ENCODE measurements around the gene ATP6AP1. TPM values are rescaled to one million over a fixed set of nuclear protein-coding genes. Genes with fewer than 3 reads are reported as not detected.

ATP6AP1 gene
- total and polyA plus RNA-seq, 9 of the 15 experiments (the other 6 are each of a cell fraction or from before 2014, with no cell fraction given): 8.3 to 90.5 (median 52.9) TPM

DNA sequence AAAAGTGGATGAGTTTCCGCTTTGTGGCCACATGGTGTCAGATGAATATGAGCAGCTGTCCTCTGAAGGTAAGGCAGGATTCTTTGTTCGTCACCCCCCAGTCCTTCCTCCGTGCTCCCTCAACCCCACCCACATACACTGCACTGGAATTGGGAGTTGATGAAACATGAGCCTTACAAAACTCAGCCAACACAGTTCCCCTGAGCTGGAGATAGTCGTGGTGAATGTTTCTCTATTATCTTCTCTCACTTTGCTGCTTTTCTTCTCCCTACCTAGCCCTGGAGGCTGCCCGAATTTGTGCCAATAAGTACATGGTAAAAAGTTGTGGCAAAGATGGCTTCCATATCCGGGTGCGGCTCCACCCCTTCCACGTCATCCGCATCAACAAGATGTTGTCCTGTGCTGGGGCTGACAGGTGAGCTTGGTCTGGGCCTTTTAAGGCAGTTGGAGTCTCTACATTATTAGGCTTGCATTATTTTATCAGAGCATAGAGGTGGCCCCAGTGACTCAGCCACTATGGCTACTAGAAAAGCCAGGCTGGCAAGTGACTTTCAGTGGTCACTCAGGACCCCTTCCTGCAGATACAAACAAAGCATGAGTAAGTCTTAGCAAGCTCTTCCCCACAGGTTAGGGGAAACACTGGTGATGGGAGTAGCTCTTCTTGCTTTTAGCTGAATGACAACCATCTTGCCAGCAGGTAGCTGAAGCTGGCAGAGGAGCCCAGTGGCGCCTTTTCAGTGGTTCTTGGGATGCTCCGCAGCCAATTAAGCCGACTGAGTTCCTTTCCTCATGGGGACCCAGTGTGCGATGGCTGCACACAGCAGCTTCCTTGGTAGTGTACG, 28.7 kb upstream of the ATP6AP1 start (continued):
- TF ChIP-seq ZNF263 (CRISPR knock-in tag; IDR thresholded peaks at IDR 0.05; ENCODE audit: borderline replicate concordance): peak; percentile 68; the same call in 1 of the 2 replicates
- TF ChIP-seq, protein P1, sequence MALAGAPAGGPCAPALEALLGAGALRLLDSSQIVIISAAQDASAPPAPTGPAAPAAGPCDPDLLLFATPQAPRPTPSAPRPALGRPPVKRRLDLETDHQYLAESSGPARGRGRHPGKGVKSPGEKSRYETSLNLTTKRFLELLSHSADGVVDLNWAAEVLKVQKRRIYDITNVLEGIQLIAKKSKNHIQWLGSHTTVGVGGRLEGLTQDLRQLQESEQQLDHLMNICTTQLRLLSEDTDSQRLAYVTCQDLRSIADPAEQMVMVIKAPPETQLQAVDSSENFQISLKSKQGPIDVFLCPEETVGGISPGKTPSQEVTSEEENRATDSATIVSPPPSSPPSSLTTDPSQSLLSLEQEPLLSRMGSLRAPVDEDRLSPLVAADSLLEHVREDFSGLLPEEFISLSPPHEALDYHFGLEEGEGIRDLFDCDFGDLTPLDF (CRISPR knock-in tag; IDR thresholded peaks at IDR 0.05): 0 out of 2 replicates have a peak, but pooled peaks have one; percentile 14
- no peak for TF ChIP-seq ERF (CRISPR knock-in tag; IDR thresholded peaks at IDR 0.05)
- TF ChIP-seq, protein P2, sequence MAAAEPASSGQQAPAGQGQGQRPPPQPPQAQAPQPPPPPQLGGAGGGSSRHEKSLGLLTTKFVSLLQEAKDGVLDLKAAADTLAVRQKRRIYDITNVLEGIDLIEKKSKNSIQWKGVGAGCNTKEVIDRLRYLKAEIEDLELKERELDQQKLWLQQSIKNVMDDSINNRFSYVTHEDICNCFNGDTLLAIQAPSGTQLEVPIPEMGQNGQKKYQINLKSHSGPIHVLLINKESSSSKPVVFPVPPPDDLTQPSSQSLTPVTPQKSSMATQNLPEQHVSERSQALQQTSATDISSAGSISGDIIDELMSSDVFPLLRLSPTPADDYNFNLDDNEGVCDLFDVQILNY (CRISPR knock-in tag; IDR thresholded peaks at IDR 0.05): 0 out of 2 replicates have a peak, but pooled peaks have one; percentile 58
- no peak for TF ChIP-seq FOXM1 (IDR thresholded peaks at IDR 0.05; ENCODE audit: low read depth)
- TF ChIP-seq FOXM1 (CRISPR knock-in tag; IDR thresholded peaks at IDR 0.05; ENCODE audit: low read depth): peak; percentile 24; the same call in 1 of the 2 replicates
- TF ChIP-seq, protein P3, sequence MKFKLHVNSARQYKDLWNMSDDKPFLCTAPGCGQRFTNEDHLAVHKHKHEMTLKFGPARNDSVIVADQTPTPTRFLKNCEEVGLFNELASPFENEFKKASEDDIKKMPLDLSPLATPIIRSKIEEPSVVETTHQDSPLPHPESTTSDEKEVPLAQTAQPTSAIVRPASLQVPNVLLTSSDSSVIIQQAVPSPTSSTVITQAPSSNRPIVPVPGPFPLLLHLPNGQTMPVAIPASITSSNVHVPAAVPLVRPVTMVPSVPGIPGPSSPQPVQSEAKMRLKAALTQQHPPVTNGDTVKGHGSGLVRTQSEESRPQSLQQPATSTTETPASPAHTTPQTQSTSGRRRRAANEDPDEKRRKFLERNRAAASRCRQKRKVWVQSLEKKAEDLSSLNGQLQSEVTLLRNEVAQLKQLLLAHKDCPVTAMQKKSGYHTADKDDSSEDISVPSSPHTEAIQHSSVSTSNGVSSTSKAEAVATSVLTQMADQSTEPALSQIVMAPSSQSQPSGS (CRISPR knock-in tag; IDR thresholded peaks at IDR 0.05): no peak
- peak in 1 of 2 experiments; percentile 6; a peak in 1 of 4 replicates for TF ChIP-seq HDAC1 (IDR thresholded peaks at IDR 0.05)
- TF ChIP-seq JUN (IDR thresholded peaks at IDR 0.05; ENCODE audit: borderline replicate concordance, low read depth, low read length): no peak
- TF ChIP-seq JUN (CRISPR knock-in tag; IDR thresholded peaks at IDR 0.05; ENCODE audit: borderline replicate concordance): no peak
- peak; percentile 7 for TF ChIP-seq CHD1 (IDR thresholded peaks at IDR 0.05; ENCODE audit: low read length)
- no peak for TF ChIP-seq RHOXF2B (CRISPR knock-in tag; conservative IDR thresholded peaks at IDR 0.05)
- peak; percentile 2; the same call in 1 of the 2 replicates for TF ChIP-seq ZKSCAN8 (CRISPR knock-in tag; IDR thresholded peaks at IDR 0.05)
- peak; percentile 70; the same call in 1 of the 2 replicates for TF ChIP-seq POLR2G (IDR thresholded peaks at IDR 0.05; ENCODE audit: low read depth, low read length)
- no peak for TF ChIP-seq ZNF232 (CRISPR knock-in tag; IDR thresholded peaks at IDR 0.05)
- no peak for TF ChIP-seq TBP (optimal IDR thresholded peaks at IDR 0.05; ENCODE audit: low read depth, low read length)
- TF ChIP-seq CREM (IDR thresholded peaks at IDR 0.05; ENCODE audit: low read depth): 0 out of 2 replicates have a peak, but pooled peaks have one; percentile 6
- TF ChIP-seq SMARCB1 (IDR thresholded peaks at IDR 0.05; ENCODE audit: insufficient read length, low read depth): no peak
- no peak for TF ChIP-seq CXXC5 (CRISPR knock-in tag; IDR thresholded peaks at IDR 0.05)
- peak; percentile 33 for TF ChIP-seq SUPT5H (IDR thresholded peaks at IDR 0.05)
- TF ChIP-seq GATAD2B (IDR thresholded peaks at IDR 0.05; ENCODE audit: borderline replicate concordance): no peak
- peak; percentile 50 for TF ChIP-seq POLR2A (conservative IDR thresholded peaks at IDR 0.05)
- TF ChIP-seq SRSF9 (IDR thresholded peaks at IDR 0.05; ENCODE audit: borderline replicate concordance, low read depth, low read length): no peak
- TF ChIP-seq, protein P4, sequence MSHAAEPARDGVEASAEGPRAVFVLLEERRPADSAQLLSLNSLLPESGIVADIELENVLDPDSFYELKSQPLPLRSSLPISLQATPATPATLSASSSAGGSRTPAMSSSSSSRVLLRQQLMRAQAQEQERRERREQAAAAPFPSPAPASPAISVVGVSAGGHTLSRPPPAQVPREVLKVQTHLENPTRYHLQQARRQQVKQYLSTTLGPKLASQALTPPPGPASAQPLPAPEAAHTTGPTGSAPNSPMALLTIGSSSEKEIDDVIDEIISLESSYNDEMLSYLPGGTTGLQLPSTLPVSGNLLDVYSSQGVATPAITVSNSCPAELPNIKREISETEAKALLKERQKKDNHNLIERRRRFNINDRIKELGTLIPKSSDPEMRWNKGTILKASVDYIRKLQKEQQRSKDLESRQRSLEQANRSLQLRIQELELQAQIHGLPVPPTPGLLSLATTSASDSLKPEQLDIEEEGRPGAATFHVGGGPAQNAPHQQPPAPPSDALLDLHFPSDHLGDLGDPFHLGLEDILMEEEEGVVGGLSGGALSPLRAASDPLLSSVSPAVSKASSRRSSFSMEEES (CRISPR knock-in tag; IDR thresholded peaks at IDR 0.05): no peak
- TF ChIP-seq ZC3H4 (CRISPR knock-in tag; IDR thresholded peaks at IDR 0.05; ENCODE audit: borderline replicate concordance): peak; percentile 31; the same call in 1 of the 2 replicates

All from K562 (cell line).